CD4-positive, alpha-beta T cell treated with Interleukin-6 at 100 ng/mL for 8 hours (primary cell): ENCODE results near the gene RNF157.

Experiments used
- DNase-seq: peaks from one replicate; pipeline ENCODE4 v3.0.0-alpha.2; 2020; ENCODE audit warnings: mixed read lengths, low spot score

Gene RNF157

DNA sequence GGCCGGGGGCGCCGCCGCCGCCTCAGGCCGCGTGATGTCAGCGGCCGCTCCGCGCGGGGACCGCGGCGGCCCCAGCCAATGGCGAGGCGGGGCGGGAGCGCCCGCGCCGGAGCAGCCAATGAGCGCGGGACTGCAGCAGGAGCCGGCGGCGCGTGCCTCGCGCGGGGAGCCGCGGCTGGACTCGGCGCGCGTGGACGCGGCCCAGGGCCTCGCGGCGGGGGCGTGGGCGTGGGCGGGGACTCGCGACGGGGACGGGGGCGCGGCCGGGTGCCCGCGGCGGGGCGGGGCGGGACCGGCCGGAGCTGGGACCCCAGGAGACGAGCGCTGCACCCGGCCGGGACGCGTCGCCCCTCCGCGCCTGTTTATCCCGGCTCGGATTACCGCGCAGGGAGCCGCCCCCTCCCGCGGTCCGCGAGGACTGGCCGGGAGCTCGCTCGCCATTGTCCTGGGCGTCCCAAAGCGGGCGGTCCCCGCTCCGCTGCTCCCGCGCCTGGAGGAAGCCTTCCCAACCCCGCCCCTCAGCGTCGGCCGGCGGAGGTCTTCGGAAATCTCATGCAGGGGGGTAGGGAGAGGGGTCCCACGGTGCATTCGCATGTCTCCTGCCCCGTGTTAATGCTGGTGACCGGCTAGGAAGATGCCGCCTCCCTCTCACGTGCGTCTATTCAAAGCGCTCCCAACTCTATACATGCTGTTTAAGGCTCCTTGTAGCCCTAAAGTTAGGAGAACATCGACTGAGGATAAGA, at the start of gene RNF157:
Gene RNF157, minus strand, starts transcription at position 33 of the 743 bp plus-strand sequence. CDS start 253 bp downstream, outside the sequence.
- DNase-seq = peak; percentile 62

DNA sequence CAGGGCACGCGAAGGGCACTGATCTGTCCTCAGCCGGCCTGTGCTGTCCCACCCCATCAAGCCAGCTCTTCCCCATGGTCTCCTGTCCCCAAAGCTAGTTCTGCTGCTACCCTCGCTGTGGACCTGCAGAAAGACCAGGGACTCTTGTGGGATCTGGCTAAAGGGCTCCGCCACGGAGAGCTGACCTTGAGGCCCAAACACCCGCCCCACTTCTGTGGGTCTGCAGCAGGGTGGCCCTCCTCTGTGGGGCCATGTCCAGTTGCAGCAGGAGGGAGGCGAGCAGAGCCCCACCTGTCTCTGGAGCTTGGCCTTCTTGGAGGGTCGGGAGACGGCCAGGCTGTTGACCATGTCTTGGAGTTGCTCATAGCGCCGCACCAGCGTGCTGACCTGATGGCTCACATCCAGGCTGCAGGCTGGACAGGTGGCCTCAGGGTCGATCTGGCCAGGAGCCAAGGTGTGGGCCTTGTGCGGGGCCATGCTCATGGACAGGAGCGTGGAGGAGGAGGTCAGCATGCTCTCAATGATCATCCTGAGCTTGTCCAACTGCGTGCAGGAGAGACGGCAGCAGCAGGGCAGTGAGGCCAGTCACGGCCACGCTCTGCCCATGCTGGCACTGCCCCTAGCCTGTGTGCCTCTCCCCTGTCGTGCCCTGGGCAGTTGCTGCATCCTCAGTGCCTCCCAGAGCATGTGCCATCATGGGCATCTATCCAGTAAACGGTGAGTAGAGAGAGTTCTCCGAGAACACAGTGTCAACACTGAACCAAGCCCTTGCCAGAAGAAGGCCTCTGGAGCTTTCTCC, 41.5 kb upstream of the RNF157 start:
- no peak for DNase-seq

DNA sequence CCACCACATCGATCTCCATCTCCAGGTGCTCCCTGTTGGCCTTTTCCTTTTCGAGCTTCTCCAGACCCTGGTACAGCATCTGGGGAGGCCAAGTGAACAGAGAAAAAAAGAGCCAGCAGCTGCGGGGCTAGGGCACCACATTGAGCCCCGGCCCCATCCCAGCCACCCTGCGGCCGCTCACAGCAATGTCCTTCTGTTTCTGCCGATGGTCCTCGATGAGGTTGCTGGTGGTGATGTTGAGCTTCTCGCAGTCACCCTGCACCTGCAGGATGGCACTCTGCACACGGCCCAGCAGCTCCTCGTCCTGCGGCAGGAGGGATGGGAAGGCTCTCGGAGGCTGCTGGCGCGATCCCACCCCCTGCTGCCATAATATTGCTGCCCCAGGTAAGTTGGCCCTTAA, 40.4 kb upstream of the RNF157 start:
- no peak for DNase-seq

DNA sequence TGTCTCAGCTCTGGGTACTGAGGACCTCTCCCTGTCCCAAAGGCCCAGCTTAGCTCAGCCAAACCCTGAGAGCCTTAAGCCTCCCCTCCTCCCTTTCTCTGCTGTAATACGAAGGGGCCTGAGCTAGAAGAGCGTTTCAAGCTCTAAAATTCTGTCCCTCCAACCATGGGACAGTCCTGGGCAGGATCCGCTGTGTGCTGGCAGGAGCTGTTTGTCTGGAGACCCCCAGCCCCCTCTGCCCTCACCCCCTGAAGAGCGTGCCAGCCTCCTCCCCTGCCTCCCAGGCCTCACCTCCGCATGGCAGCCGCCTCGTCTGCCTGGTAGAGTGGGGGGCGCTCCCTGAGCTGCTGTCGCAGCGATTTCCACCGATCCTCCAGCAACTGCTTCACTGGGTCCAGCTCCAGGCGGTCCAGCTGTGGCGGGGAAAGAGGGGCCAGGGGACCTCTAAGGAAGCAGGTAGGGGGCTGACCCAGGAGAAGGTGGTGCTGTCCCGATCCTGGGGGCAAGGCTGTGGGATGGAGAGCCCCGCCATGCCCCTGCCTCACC, 39.5 kb upstream of the RNF157 start:
- DNase-seq = no peak

DNA sequence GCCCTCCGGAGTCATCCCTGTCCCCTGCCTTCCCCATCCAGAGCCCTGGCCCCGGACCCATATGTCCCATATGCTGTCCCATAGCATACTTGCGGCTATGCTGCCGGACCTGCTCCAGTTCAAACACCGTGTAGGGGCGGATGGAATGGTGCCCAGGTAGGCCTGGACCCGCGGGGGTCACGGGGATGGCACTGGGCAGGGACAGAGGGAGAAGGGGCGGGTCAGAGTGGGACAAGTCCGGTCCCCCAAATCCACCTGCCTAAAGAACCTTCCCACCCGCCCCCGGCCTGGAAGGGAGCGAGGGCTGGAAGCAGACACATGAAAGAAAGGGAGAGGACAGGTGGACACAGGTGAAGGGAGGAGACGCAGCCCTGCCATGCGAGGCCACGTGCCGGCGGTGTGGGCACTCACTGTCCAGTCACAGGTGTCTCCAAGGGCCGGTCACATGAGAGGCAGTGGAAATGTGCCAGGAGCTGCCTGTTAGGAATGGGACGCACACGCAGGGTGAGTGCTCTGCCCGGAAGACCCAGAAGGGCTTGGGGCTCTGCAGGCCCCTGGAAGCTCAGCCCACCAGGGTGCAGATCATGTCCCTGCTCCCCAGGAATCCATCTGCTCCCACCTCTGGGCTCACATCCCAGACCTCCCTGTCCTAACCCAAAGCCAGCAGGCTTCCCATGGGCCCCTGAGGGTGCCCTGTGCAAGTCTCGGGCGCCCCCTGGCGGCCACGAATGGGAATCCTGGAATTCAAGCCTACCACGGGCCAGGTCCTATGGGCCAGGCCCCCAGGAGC, 38.9 kb upstream of the RNF157 start:
- peak; percentile 84 for DNase-seq

DNA sequence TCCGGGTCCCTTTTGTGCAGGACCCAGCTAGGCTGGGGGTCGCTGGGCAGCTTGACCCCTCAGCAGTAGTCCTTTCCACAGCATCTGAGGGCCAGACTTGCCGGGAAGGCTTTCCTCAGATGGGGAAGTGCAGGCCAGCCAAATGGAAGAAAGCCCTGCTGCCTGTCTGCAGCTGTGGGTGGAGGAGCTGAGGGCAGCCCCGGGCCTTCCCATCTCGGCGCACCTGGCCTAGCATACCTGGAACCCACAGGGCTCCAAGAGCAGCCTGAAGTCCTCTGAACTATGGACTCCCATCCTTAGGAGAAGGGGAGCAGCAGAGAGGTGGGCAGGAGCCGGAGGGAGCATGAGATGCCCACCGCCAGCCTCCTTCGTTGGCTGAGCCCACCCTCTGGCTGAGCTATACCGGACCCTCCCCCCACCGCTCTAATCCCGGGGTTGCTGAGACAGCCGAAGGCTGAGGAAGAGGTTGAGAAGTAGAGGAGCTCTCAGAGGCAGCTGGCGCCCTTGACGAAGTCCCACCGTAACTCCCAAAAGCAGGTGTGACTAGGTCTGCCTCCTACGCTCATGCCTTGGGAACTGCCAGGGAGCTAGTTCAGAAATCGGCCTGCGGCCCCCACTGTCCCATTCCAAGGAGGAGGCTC, 38.1 kb upstream of the RNF157 start:
- DNase-seq = no peak

DNA sequence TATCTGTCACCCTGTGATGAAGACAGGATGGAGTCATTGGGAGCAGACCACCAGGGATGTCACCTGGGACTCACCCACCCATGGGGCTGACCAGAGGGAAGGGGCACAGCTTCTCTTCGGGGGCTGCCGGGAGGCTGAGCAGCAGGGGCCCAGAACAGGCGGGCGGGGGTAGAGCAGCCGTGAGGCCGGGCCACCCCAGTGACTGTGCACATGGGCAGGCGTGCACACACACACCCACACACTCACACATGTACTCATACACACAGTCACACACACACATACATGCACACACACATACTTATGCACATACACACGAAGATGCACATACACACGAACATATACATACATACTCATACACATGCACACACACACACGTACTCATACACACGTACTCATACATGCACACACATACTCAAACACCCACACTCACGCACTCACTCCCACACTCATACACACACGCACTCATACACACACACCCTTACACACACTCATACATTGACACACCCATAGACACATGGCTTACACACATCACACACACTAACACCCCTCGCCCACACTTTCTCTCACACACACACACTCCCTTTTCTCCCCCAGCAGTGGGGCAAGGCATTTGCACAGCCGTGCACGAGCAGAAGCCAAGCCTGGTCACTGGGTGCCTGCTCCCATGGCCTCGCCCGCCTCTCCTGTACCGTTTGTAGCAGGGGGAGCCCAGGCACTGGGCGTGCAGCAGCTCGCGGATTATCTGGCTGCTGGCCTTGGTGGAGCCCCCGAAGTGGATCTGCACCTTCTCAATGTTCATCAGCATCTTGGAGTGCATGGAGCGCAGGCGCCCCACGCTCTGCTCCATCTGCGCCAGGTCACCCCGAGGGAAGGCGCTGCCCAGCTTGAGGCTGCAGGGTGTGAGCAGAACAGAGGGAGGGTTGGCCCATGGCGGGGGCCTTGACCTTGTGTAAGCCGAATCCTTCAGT, 37.3 kb upstream of the RNF157 start:
- DNase-seq = no peak

DNA sequence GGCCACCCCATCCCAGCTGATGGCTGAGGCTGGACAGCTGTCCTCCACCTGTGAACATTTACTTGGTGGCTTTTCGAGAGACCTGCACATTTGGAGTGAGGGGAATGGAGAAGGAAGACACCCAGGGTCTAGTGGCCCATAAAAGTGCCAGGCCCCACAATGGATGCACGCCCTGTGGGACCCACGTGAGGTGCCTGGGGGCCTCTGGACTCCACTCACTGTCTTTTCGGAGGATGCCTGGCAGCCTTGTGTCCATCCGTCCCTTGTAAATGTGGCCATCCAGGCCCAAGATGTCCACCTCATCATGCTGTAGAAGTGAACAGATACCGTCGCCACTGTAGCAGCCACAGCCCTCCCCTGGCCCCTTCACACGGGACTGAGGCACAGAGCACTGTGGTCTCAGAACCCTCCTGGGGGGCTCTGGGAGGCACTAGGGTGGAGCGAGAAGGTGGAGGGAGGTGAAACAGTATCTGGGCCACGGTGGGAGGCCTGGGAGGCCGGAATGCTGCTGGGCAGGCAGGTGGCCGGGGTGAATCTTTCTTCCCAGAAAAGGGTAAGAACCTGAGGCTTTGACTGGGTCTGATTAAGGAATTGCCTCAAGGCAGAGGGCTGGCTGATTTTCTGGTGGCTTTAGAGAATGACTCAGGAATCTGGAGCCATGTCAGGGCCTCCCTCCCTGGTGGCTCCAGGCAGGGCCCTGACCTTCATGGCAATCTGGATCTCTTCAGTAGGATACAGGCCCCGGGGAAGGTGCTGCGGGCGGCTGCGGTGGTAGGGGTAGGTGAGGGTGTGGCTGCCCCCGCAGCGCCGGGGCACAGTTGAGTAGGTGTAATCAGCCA, 36.4 kb upstream of the RNF157 start:
- no peak for DNase-seq

DNA sequence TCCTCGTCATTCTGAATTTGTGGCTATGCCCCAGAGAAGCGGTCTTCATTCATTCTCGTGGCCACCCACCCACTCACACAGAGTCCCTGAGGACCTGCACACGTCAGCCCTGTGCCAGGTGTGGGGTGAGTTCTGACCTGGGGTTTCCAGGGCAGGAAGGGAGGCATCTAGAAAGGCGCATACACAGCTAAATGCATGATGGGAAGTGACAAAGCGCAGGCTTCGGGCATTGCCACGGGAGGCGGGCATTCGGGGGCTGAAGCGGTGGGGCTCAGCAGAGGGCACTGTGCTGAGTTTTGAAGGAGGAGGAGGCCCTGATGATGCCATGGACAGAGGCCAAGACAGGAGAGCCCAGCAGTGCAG, 35.8 kb upstream of the RNF157 start:
- DNase-seq = no peak

DNA sequence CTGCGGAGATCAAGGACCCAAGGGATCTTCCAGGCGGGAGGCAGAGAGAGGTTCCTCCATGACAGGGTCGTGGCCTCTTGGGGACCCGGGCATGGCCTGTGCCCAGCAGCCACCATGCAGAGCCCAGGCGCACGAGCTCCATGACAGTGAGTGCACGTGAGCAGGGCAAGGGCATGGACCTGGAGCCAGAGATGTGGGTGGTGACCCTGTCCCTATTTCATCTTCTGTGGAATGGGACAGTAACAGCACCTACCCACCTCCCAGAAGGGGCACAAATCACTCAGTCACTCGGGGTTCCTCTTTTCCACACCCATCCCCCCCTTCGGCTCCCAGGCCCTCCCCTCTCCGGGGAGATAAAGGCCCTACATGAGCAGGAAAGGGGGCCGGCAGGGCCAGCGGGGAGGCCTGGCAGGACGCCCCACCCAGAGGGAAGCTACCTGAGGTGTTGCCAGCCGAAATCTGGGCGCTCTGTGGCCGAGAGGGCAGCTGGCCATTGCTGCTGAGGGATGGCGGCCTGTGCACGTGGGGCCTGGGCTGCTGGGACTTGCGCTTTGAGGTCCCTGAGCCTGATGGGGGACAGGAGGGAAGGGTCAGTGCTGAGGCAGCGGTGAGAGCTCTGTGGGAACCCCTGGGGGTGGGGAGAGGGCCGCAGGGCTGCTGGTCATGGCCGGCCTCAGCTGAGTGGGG, 35.2 kb upstream of the RNF157 start:
- no peak for DNase-seq

DNA sequence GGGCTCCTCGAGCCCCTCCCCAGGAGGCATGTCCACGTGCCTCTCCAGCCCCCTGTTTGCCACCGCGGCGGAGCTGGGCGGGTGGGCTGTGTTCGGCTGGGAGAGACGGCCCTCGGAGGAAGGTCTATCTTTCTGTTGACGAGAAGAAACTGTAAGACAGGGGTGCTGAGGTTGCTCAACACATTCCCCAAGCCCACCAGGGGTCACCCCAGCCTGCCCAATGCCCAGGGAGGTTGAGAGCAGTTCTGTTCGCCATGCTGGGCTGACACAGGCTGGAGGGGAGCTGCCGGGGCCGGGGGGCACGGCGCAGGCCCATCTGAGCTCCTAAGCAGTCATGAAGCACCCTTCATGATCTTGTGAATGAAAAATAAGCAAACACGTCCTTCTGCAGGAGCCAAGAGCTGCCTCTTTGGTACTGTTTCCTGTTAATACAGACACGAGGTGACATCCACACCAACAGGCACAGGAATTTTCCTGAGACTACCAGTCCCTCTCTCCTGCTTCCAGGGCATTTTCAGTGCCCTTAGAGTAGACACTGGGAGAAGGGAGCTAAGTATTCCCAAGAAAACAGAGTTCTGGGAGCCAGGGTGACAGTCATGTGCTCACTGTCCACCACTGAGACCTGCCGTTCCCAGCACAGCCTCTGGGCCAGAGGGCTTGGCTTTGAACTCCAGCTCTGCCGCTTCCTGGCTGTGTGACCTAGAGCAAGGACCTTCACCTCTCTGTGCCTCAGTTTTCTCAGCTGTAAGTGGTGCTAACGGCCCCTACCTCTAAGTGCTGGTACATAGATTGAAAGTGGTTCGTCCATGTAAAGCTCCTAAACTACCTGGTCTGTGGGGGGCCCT, 34.0 kb upstream of the RNF157 start:
- DNase-seq = no peak

DNA sequence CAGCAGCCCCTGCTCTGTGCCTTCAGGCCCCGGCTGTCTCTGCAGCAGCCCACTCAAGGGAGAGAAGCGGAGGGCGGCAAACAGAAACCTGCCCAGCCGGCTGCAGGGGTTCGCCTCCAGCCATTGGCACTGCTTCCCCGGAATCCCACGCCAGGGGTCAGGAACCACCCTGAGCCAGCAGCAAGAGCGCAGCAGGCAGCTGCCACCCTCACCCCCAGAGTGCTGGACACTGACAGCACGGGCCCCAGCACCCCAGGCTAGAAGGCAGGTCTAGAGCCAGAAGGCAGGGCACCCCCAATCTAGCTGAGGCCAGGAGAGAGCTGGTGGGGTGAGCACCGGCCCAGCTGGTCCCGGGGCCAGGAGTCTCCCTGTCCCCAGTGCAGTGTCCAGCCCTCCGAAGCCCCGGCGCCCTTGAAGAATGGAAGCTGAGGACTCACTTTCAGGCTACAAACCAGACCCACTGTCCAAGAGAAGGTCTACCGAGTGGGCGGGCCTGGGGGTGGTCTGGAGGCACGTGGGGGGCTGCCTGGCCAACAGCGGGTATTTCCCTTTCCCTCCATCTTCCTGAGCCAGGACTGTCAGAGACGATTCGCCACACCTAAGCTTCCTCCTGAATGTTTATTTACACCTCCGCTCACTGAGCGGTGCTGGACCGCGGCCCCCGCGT, 33.3 kb upstream of the RNF157 start:
- DNase-seq = no peak

DNA sequence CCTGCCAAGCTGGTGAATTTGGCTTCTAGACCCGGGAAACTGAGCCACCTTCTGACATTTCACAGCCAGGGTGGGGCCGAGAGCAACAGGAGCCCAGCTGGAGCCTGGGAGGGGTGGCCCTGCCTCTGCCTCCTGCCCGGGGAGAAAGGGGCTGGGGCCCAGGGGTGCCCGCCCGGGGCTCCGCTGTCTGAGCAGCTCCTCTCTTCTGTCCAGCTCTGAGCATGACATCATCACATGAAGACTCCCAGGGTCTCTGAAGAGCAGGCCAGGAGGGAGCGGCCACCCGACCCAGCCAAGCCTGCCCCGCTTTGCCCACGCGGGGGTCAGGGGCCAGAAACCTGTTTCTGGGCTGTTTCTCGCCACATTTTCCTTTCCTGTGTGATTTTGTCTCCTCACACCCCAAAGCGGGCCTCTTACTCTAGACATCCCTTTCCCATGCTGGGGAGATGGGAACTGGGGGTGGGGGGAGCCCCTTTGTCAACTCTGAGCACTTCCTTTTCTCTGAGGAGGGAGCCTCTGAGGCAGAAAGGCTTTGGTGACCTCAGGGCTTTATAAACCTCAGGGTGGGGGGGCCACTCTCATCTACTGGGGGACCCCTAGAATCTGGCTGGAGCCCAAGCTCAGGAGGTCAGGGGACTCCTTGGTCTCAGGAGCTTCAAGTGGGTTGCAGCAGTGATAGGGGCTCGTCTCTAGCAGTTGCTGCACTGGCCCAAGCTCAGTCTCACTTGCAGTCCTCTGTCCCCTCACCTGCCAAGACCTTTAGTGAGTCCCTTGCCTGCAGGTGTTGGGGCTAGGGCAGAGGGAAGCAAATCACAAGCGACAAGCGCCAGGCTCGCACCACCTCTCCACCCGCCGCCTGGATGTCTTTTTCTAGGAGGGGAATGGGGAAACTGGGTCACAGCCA, 32.5 kb upstream of the RNF157 start:
- DNase-seq = no peak

DNA sequence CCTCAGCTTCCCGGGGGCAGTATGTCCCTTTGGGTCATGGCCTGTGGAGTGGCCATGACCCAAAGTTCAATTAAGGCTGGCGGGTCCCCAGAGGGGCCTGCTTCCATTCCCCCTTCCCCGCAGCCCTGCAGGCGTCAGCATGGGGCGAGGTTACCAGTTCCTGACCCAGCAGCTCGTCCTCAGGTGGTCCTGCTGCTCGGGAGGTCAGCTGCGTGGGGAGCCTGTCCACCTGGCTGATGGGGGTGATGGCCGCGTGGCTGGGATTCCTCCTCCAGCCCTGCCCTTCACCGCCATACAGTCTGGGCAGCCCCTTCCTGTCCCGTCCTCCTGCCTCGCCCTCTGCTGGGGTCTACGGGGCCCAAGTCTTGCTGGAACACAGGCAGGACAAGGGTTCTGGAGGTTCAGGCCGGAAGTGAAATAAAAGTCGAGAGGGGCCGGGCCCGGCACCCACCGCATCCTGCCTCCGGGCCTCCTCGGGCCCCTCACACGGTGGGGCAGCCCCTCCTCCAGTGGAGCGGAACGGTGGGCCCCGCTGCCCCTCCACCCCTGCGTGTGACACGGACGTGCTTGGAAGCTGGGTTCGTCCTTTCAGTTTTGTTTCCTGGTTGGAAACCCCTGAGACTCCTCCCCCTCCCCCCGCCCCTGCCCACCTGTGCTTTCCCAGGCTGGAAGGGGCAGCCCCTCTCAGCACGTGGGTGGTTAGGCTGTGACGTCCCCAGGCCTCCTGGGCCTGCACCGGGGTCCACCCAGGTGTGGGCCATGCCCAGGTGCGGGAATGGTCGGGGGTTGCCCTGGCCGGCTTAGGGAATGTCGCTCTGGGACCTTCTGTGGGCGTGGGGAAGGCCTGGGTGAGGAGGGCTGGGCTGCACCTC, 31.6 kb upstream of the RNF157 start:
- peak; percentile 59 for DNase-seq
